Vagina (tissue), 2 donors: ENCODE data around the gene EPS15. TPM values are rescaled to one million over a fixed set of nuclear protein-coding genes. Genes with fewer than 3 reads are reported as not detected.

ENCODE experiments used
- DNase-seq, 2 donors: peaks; one replicate each; pipeline ENCODE4 v3.0.0-alpha.2; 2017; ENCODE audit errors: extremely low spot score in 2 of 2
- H3K27ac ChIP-seq: fragments of 200-600 bp; sonication (generic); one replicate; pipeline ENCODE4 v1.5.1; 2019
- H3K27me3 ChIP-seq: fragments of 200-600 bp; sonication (generic); one replicate; pipeline ENCODE4 v1.5.1; 2019
- H3K36me3 ChIP-seq, 2 donors: fragments of 200-600 bp; sonication (generic); one replicate each; pipeline ENCODE4 v1.5.1; 2017 to 2019
- H3K4me1 ChIP-seq: fragments of 200-600 bp; sonication (generic); one replicate; pipeline ENCODE4 v1.5.1; 2019
- H3K4me3 ChIP-seq, 2 donors: fragments of 200-600 bp; sonication (generic); 1 replicate in 1 of 2; 2 replicates in 1 of 2; pipeline ENCODE4 v1.5.1; 2016 to 2019
- H3K9me3 ChIP-seq: fragments of 200-600 bp; sonication (generic); one replicate; pipeline ENCODE4 v1.5.1; 2019
- CTCF ChIP-seq, 3 experiments: fragments of 450-650 bp in 2 of 3; fragments of 200-600 bp in 1 of 3; sonication (generic) in 1 of 3; IDR thresholded peaks; one replicate each; pipeline ENCODE4 v1.5.1; 2017 to 2019; ENCODE audit warnings: antibody characterized with exemption in 3 of 3, mild to moderate bottlenecking in 2 of 3, moderate library complexity in 2 of 3
- POLR2A ChIP-seq, 2 donors: fragments of 450-650 bp; IDR thresholded peaks; one replicate each; pipeline ENCODE4 v1.6.1; 2017; ENCODE audit warnings: antibody characterized with exemption in 2 of 2, mild to moderate bottlenecking in 2 of 2, moderate library complexity in 2 of 2
- POLR2AphosphoS5 ChIP-seq, 2 donors: sonication (generic); formaldehyde crosslinking; IDR thresholded peaks; one replicate each; pipeline ENCODE4 v1.9.0; 2017; ENCODE audit warnings: antibody characterized with exemption in 2 of 2, mild to moderate bottlenecking in 2 of 2, low read depth in 1 of 2; ENCODE audit not compliant: insufficient read depth in 1 of 2
- intact Hi-C: fragments of 100-400 bp; cut with DNase I; formaldehyde crosslinking; loops from one replicate; pipeline ENCODE4 v1.15.1; 2023
- total RNA-seq: library from RNA; depleted of rRNA; stranded (reverse); fragments of >200 nt; gene quantifications from one replicate; pipeline ENCODE4 v1.2.3, GENCODE V29; 2016

Gene EPS15
- total RNA-seq, 1 donor from 2014 or later: 70.5 TPM

GRCh38 chr1:51498924-51499323, 20.1 kb downstream of the EPS15 start:
- Histone ChIP-seq H3K4me1 (peaks cover 24% of the 10 kb centered on the region), H3K4me3 (no peak overlapping the region), H3K27ac (no peak overlapping the region), H3K36me3 (peaks cover 0 to under 1% of the 10 kb centered on the region in 2 donors), H3K9me3 (no peaks in the 10 kb centered on the region), H3K27me3 (no peaks in the 10 kb centered on the region)
- intact Hi-C loops: no loop called here
- TF ChIP-seq POLR2A (IDR thresholded peaks at IDR 0.05): no peak
- no peak for TF ChIP-seq POLR2AphosphoS5 (IDR thresholded peaks at IDR 0.05; ENCODE audit: insufficient read depth in 1 of 2, low read depth in 1 of 2)
- no peak for TF ChIP-seq CTCF (IDR thresholded peaks at IDR 0.05)
- no peak for DNase-seq

- Histone ChIP-seq H3K9me3 (no peaks in the 10 kb centered on the region), H3K4me3 (no peak overlapping the region), H3K27ac (no peak overlapping the region), H3K4me1 (peaks cover 27% of the 10 kb centered on the region), H3K27me3 (no peaks in the 10 kb centered on the region), H3K36me3 (no peaks in the 10 kb centered on the region)
- intact Hi-C loops: no loop called here
- TF ChIP-seq POLR2AphosphoS5 (IDR thresholded peaks at IDR 0.05; ENCODE audit: insufficient read depth in 1 of 2, low read depth in 1 of 2) (no peak), CTCF (IDR thresholded peaks at IDR 0.05) (no peak), POLR2A (IDR thresholded peaks at IDR 0.05) (no peak)
- no peak for DNase-seq
Measured at GRCh38 chr1:51497340-51497739, 21.7 kb downstream of the EPS15 start.

- Histone ChIP-seq H3K27me3 (no peaks in the 10 kb centered on the region), H3K4me1 (peaks cover 41% of the 10 kb centered on the region), H3K36me3 (no peaks in the 10 kb centered on the region), H3K27ac (no peak overlapping the region), H3K4me3 (no peak overlapping the region), H3K9me3 (no peaks in the 10 kb centered on the region)
- intact Hi-C loops: no loop called here
- DNase-seq: no peak
- no peak for TF ChIP-seq POLR2A (IDR thresholded peaks at IDR 0.05)
- TF ChIP-seq CTCF (IDR thresholded peaks at IDR 0.05): no peak
- no peak for TF ChIP-seq POLR2AphosphoS5 (IDR thresholded peaks at IDR 0.05; ENCODE audit: insufficient read depth in 1 of 2, low read depth in 1 of 2)
Measured at GRCh38 chr1:51494138-51494830, 24.8 kb downstream of the EPS15 start.

GRCh38 chr1:51491166-51491981, 27.7 kb downstream of the EPS15 start:
- TF ChIP-seq CTCF (IDR thresholded peaks at IDR 0.05) (no peak), POLR2A (IDR thresholded peaks at IDR 0.05) (no peak), POLR2AphosphoS5 (IDR thresholded peaks at IDR 0.05; ENCODE audit: insufficient read depth in 1 of 2, low read depth in 1 of 2) (no peak)
- Histone ChIP-seq H3K4me3 (no peak overlapping the region), H3K36me3 (no peaks in the 10 kb centered on the region), H3K27me3 (no peaks in the 10 kb centered on the region), H3K27ac (no peak overlapping the region), H3K4me1 (peaks cover 48% of the 10 kb centered on the region), H3K9me3 (no peaks in the 10 kb centered on the region)
- no peak for DNase-seq
- intact Hi-C loops: no loop called here

- H3K4me3 ChIP-seq: no peak overlapping the region
- H3K27me3 ChIP-seq: no peaks in the 10 kb centered on the region
- H3K4me1 ChIP-seq: peaks cover 29% of the 10 kb centered on the region
- intact Hi-C loops: no loop called here
- DNase-seq: no peak
- H3K27ac ChIP-seq: no peak overlapping the region
- no peaks in the 10 kb centered on the region for H3K36me3 ChIP-seq
- H3K9me3 ChIP-seq: no peaks in the 10 kb centered on the region
- no peak for TF ChIP-seq POLR2A (IDR thresholded peaks at IDR 0.05)
- TF ChIP-seq CTCF (IDR thresholded peaks at IDR 0.05): no peak
- no peak for TF ChIP-seq POLR2AphosphoS5 (IDR thresholded peaks at IDR 0.05; ENCODE audit: insufficient read depth in 1 of 2, low read depth in 1 of 2)
Measured at GRCh38 chr1:51489472-51489871, 29.6 kb downstream of the EPS15 start.
